Sigmoid colon (tissue), 4 donors: ENCODE results near the gene RASD1.

Source experiments
- CTCF ChIP-seq, 4 experiments: fragments of 450-650 bp in 3 of 4; fragments of 200-600 bp in 1 of 4; IDR thresholded peaks; one replicate each; pipeline ENCODE4 v1.5.1; 2016 to 2019; ENCODE audit warnings: antibody characterized with exemption in 4 of 4, mild to moderate bottlenecking in 3 of 4, moderate library complexity in 2 of 4
- POLR2A ChIP-seq, 2 donors: fragments of 450-650 bp; IDR thresholded peaks; one replicate each; pipeline ENCODE4 v1.6.1; 2016; ENCODE audit warnings: antibody characterized with exemption in 2 of 2, mild to moderate bottlenecking in 2 of 2, moderate library complexity in 2 of 2
- POLR2AphosphoS5 ChIP-seq, 4 donors: sonication (generic); formaldehyde crosslinking; IDR thresholded peaks; one replicate each; pipeline ENCODE4 v1.6.1; 2017; ENCODE audit warnings: antibody characterized with exemption in 4 of 4

- TF ChIP-seq POLR2AphosphoS5 (IDR thresholded peaks at IDR 0.05) (no peak), CTCF (IDR thresholded peaks at IDR 0.05) (no peak), POLR2A (IDR thresholded peaks at IDR 0.05) (no peak)
Observed at GRCh38 chr17:17537311-17538099, 41.3 kb upstream of the RASD1 start.
